GM04504 (cell line): ENCODE results near the gene CAMK2B.

ENCODE experiments used
- DNase-seq: peaks from one replicate; pipeline ENCODE4 v3.0.0-alpha.2; 2012; ENCODE audit warnings: low read depth

Gene CAMK2B

GRCh38 chr7:44286618-44287487, 38.5 kb downstream of the CAMK2B start:
- no peak for DNase-seq

GRCh38 chr7:44286182-44286617, 39.2 kb downstream of the CAMK2B start:
- DNase-seq, result peak; percentile 18

- DNase-seq, result no peak
Measured at GRCh38 chr7:44285561-44285960, 39.8 kb downstream of the CAMK2B start.

- no peak for DNase-seq
Measured at GRCh38 chr7:44284881-44285541, 40.4 kb downstream of the CAMK2B start.

GRCh38 chr7:44284216-44284615, 41.2 kb downstream of the CAMK2B start:
- DNase-seq, result no peak

GRCh38 chr7:44283381-44284211, 41.8 kb downstream of the CAMK2B start:
- no peak for DNase-seq

- DNase-seq, result no peak
Measured at GRCh38 chr7:44282601-44283171, 42.7 kb downstream of the CAMK2B start.

GRCh38 chr7:44281811-44282600, 43.4 kb downstream of the CAMK2B start:
- DNase-seq, result no peak

- DNase-seq, result no peak
Measured at GRCh38 chr7:44280993-44281721, 44.2 kb downstream of the CAMK2B start.

GRCh38 chr7:44280636-44280992, 44.8 kb downstream of the CAMK2B start:
- DNase-seq, result no peak

GRCh38 chr7:44279731-44280505, 45.5 kb downstream of the CAMK2B start:
- DNase-seq, result no peak

- DNase-seq, result no peak
Measured at GRCh38 chr7:44279286-44279685, 46.1 kb downstream of the CAMK2B start.

GRCh38 chr7:44278451-44279161, 46.8 kb downstream of the CAMK2B start:
- DNase-seq, result no peak

GRCh38 chr7:44277851-44278250, 47.5 kb downstream of the CAMK2B start:
- DNase-seq, result no peak

GRCh38 chr7:44277391-44277790, 48.0 kb downstream of the CAMK2B start:
- DNase-seq, result no peak

GRCh38 chr7:44276571-44277221, 48.7 kb downstream of the CAMK2B start:
- DNase-seq, result no peak

- no peak for DNase-seq
Measured at GRCh38 chr7:44275957-44276570, 49.3 kb downstream of the CAMK2B start.

- DNase-seq, result no peak
Measured at GRCh38 chr7:44275146-44275545, 50.2 kb downstream of the CAMK2B start.
